DMS153 treated with DMSO at 0.1 percent for 48 hours (cell line): ENCODE results near the gene REEP3.

Experiments used
- DNase-seq: peaks from one replicate; lab custom pipeline; 2025; ENCODE audit not compliant: unreplicated experiment; lab: John Stamatoyannopoulos, UW

Gene REEP3

GRCh38 chr10:63584725-63585035, 63.5 kb downstream of the REEP3 start:
- DNase-seq: no peak

GRCh38 chr10:63585041-63585440, 63.8 kb downstream of the REEP3 start:
- no peak for DNase-seq

GRCh38 chr10:63586043-63586442, 64.8 kb downstream of the REEP3 start:
- DNase-seq: no peak

- no peak for DNase-seq
Observed at GRCh38 chr10:63587191-63587590, 66.0 kb downstream of the REEP3 start.

GRCh38 chr10:63588436-63589167, 67.4 kb downstream of the REEP3 start:
- peak; percentile 69 for DNase-seq

- DNase-seq: no peak
Observed at GRCh38 chr10:63591600-63592379, 70.6 kb downstream of the REEP3 start.

GRCh38 chr10:63593576-63593975, 72.4 kb downstream of the REEP3 start:
- DNase-seq: no peak

- no peak for DNase-seq
Observed at GRCh38 chr10:63595072-63595471, 73.9 kb downstream of the REEP3 start.

- no peak for DNase-seq
Observed at GRCh38 chr10:63596924-63597323, 75.7 kb downstream of the REEP3 start.

- DNase-seq: no peak
Observed at GRCh38 chr10:63600540-63600939, 79.3 kb downstream of the REEP3 start.

GRCh38 chr10:63603709-63604445, 82.7 kb downstream of the REEP3 start:
- DNase-seq: no peak

- DNase-seq: no peak
Observed at GRCh38 chr10:63605197-63605967, 84.2 kb downstream of the REEP3 start.

- DNase-seq: no peak
Observed at GRCh38 chr10:63608511-63608910, 87.3 kb downstream of the REEP3 start.

GRCh38 chr10:63611078-63611477, 89.9 kb downstream of the REEP3 start:
- DNase-seq: no peak

GRCh38 chr10:63614371-63614891, 93.2 kb downstream of the REEP3 start:
- DNase-seq: no peak

- DNase-seq: no peak
Observed at GRCh38 chr10:63618552-63618951, 97.4 kb downstream of the REEP3 start.

GRCh38 chr10:63619426-63619825, 98.2 kb downstream of the REEP3 start:
- DNase-seq: no peak

- DNase-seq: no peak
Observed at GRCh38 chr10:63622097-63622496, 100.9 kb downstream of the REEP3 start.

- no peak for DNase-seq
Observed at GRCh38 chr10:63624701-63625100, 103.5 kb downstream of the REEP3 start.

- DNase-seq: no peak
Observed at GRCh38 chr10:63627396-63627795, 106.2 kb downstream of the REEP3 start.

- DNase-seq: peak; percentile 35
Observed at GRCh38 chr10:63627881-63628296, 106.7 kb downstream of the REEP3 start.
